GM12873 (cell line): ENCODE data around the gene TIGD2.

Experiments
- CTCF ChIP-seq: IDR thresholded peaks from 2 replicates; pipeline ENCODE4 v1.5.1; 2012; ENCODE audit warnings: low read depth, mild to moderate bottlenecking, moderate library complexity, low read length, control low read depth; ENCODE audit not compliant: insufficient read depth; ENCODE audit errors: missing control alignments

TIGD2 gene

GRCh38 chr4:89164400-89164799 is 53.1 kb downstream of the TIGD2 start:
- no peak for TF ChIP-seq CTCF
